ENCODE data around the gene CHPT1.

DNA sequence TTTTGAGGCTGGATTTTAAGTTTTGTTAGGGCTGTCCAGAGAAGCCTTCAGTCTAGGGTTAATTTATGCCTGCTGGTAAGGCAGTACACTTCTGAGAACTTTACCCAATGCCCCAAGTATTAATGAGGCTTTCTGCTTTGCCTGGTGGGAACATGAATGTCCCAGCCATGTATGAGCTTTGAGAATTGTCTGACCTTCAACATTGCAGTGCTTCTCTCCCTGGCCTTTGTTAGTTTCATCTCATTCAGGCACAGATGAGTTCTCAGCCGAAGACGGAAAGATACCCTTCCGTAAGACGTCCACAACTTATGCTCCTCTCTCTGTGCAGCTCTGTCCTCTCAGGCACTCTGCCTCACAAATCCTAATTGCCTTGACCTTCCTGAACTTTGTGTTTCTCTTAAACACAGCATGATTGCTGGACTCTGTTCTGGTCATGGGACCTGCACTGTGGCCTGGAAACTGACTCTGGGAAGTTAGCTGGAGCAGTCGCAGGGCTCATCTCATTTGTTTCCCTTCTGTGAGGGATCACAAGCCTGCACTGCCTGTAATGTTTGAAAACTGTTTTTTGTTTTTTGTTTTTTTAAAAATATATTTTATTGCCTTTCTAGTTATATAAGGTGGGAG is 15.7 kb downstream of the CHPT1 start:
- TF ChIP-seq CTCF (conservative IDR thresholded peaks at IDR 0.05 in 1 of 2, IDR thresholded peaks at IDR 0.05 in 1 of 2; ENCODE audit: extremely low read depth in 1 of 2, insufficient read depth in 1 of 2, low read depth in 1 of 2, low read length in 2 of 2) (no peak), EZH2 (IDR thresholded peaks at IDR 0.05; ENCODE audit: borderline replicate concordance, low read length) (no peak)
